A673 (cell line): ENCODE results near the gene REST. TPM values are rescaled to one million over a fixed set of nuclear protein-coding genes. Genes with fewer than 3 reads are reported as not detected.

Source experiments
- BruUV-seq: library from RNA; stranded (reverse); fragments of 400-500 nt; replicated peaks from 2 replicates; lab custom pipeline; 2021; lab: Mats Ljungman, UMichigan
- CTCF ChIA-PET: fragments of 300-600 bp; sonication (Branson Sonifier 250); formaldehyde crosslinking; loops from one replicate; lab custom pipeline; 2022; ENCODE audit warnings: antibody characterized with exemption; lab: Charles Lee
- POLR2A ChIA-PET: fragments of 300-600 bp; sonication (Branson Sonifier 250); formaldehyde crosslinking; loops from one replicate; lab custom pipeline; 2022; ENCODE audit warnings: antibody characterized with exemption; ENCODE audit not compliant: low non-redundant PET; lab: Charles Lee
- DNase-seq: peaks from one replicate; pipeline ENCODE4 v3.0.0-alpha.2; 2015; ENCODE audit warnings: low spot score
- H3K27ac ChIP-seq: fragments of 200-600 bp; sonication (generic); 2 replicates; pipeline ENCODE4 v1.5.1; 2016; ENCODE audit warnings: mixed run types, low read depth, mild to moderate bottlenecking, mixed read lengths, antibody characterized with exemption, low read length; ENCODE audit not compliant: poor library complexity, severe bottlenecking
- H3K27me3 ChIP-seq: fragments of 200-600 bp; sonication (generic); replicated peaks from 2 replicates; pipeline ENCODE4 v1.6.1; 2017; ENCODE audit warnings: mixed run types, low read depth, mild to moderate bottlenecking, mixed read lengths, antibody characterized with exemption, low read length; ENCODE audit not compliant: insufficient read depth, poor library complexity
- H3K36me3 ChIP-seq: fragments of 200-600 bp; sonication (generic); 2 replicates; pipeline ENCODE4 v1.6.1; 2016; ENCODE audit warnings: mixed run types, mild to moderate bottlenecking, mixed read lengths, antibody characterized with exemption, low read length; ENCODE audit not compliant: insufficient read depth, poor library complexity, severe bottlenecking
- H3K4me1 ChIP-seq: fragments of 200-600 bp; sonication (generic); 2 replicates; pipeline ENCODE4 v1.6.1; 2017; ENCODE audit warnings: mixed run types, mild to moderate bottlenecking, mixed read lengths, antibody characterized with exemption, low read length; ENCODE audit not compliant: insufficient read depth, poor library complexity, severe bottlenecking
- H3K4me3 ChIP-seq: fragments of 200-600 bp; sonication (generic); 2 replicates; pipeline ENCODE4 v1.5.1; 2016; ENCODE audit warnings: low read depth, mixed run types, mild to moderate bottlenecking, mixed read lengths, low read length; ENCODE audit not compliant: poor library complexity, severe bottlenecking
- H3K9me3 ChIP-seq: fragments of 200-600 bp; sonication (generic); 2 replicates; pipeline ENCODE4 v1.6.1; 2016; ENCODE audit warnings: mixed run types, low read depth, mild to moderate bottlenecking, mixed read lengths, antibody characterized with exemption, low read length; ENCODE audit not compliant: poor library complexity, severe bottlenecking
- CTCF ChIP-seq: fragments of 300-800, 200-600 bp; sonication (generic); conservative IDR thresholded peaks from 2 replicates; pipeline ENCODE4 v1.5.1; 2017; ENCODE audit warnings: low read depth, mild to moderate bottlenecking, antibody characterized with exemption, low read length, moderate library complexity, mixed read lengths
- EZH2 ChIP-seq: fragments of 200-600 bp; sonication (generic); IDR thresholded peaks from 2 replicates; pipeline ENCODE4 v1.6.1; 2017; ENCODE audit warnings: borderline replicate concordance, low read depth, mild to moderate bottlenecking, mixed read lengths, antibody characterized with exemption, low read length; ENCODE audit not compliant: poor library complexity, severe bottlenecking
- intact Hi-C: fragments of 100-400 bp; cut with micrococcal nuclease; formaldehyde crosslinking; loops from one replicate; pipeline ENCODE4 v1.10.0; 2022; ENCODE audit not compliant: unreplicated experiment
- total RNA-seq: library from RNA; stranded (reverse); gene quantifications from 2 replicates; pipeline ENCODE4 v1.2.3, GENCODE V29; 2021

The REST gene
- total RNA-seq, 1 experiment from 2014 or later = 24.6 TPM

- CTCF ChIA-PET = no interaction called here
- H3K9me3 ChIP-seq = no peaks in the 10 kb centered on the region
- H3K27me3 ChIP-seq = no peaks in the 10 kb centered on the region
- peaks cover 21% of the 10 kb centered on the region for H3K36me3 ChIP-seq
- no peak for TF ChIP-seq CTCF
- TF ChIP-seq EZH2 = no peak
- BruUV-seq = no TSS peak
- POLR2A ChIA-PET = no interaction called here
- no peak overlapping the region for H3K27ac ChIP-seq
- intact Hi-C loops = no loop called here
- no peak for DNase-seq
- H3K4me1 ChIP-seq = no peaks in the 10 kb centered on the region
- no peak overlapping the region for H3K4me3 ChIP-seq
Measured at GRCh38 chr4:57013543-57014120, 105.9 kb downstream of the REST start.

Other genes starting within 250 kb of the REST start
- not detected in 2 replicates for gene HOPX, start 226.6 kb upstream of the REST start, total RNA-seq
- gene SPINK2, start 86.2 kb upstream of the REST start, total RNA-seq = not detected in 2 replicates
- 8.3 and 8.7 TPM in 2 replicates for gene NOA1, start 69.7 kb downstream of the REST start, total RNA-seq
- 71.9 and 74.1 TPM in 2 replicates for gene POLR2B, start 71.0 kb downstream of the REST start, total RNA-seq
- not detected in 2 replicates for gene IGFBP7, start 202.5 kb downstream of the REST start, total RNA-seq